ENCODE data around the gene PCSK1N. TPM values are rescaled to one million over a fixed set of nuclear protein-coding genes. Genes with fewer than 3 reads are reported as not detected.

Gene PCSK1N
- total and polyA plus RNA-seq, 9 of the 15 experiments (the other 6 are each of a cell fraction or from before 2014, with no cell fraction given), result 0.07 to 0.55 (median 0.54) TPM; not detected in 6

DNA sequence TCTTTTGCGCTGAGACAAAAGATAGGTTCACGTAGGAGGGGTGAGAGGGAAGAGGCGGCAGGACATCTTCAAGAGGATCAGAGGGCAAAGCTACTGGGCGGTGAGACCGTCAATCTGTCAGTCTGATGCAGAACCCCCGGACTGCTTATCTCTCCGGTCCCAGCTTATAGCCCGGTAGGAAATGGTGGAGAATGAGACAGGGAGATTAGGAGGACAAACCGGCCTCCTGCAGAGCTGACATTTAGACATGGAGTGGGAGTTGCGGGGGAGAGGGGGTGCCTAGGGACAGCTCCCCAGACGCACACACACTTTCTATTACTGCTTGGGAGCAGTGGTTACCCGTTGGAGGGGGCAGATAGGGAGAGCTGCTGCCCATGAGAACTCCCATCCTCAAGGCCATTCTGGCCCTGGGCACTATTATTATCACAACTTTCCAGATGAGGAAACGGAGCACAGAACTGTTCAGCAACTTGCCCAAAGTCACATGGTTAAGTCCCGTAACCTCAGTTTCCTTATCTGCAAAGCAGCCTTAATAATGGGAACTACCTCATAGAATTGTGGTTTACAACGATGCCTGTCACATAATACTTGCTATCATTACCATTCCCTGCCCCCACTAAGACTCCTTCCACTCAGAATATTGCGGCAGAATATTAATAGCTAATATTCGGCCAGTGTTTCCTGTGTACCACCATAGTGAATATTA lies 34.7 kb downstream of the PCSK1N start (continued):
- TF ChIP-seq HIVEP1 (CRISPR knock-in tag; IDR thresholded peaks at IDR 0.05), result no peak
- TF ChIP-seq, protein P1, sequence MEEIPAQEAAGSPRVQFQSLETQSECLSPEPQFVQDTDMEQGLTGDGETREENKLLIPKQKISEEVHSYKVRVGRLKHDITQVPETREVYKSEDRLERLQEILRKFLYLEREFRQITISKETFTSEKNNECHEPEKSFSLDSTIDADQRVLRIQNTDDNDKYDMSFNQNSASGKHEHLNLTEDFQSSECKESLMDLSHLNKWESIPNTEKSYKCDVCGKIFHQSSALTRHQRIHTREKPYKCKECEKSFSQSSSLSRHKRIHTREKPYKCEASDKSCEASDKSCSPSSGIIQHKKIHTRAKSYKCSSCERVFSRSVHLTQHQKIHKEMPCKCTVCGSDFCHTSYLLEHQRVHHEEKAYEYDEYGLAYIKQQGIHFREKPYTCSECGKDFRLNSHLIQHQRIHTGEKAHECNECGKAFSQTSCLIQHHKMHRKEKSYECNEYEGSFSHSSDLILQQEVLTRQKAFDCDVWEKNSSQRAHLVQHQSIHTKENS (CRISPR knock-in tag; IDR thresholded peaks at IDR 0.05), result no peak
- 0 out of 2 replicates have a peak, but pooled peaks have one; percentile 31 for TF ChIP-seq RB1 (IDR thresholded peaks at IDR 0.05; ENCODE audit: low read depth)
- peak; percentile 56; the same call in 1 of the 2 replicates for TF ChIP-seq ESRRA (IDR thresholded peaks at IDR 0.05; ENCODE audit: borderline replicate concordance, low read depth)
- TF ChIP-seq NR2C2 (CRISPR knock-in tag; IDR thresholded peaks at IDR 0.05), result no peak
- TF ChIP-seq NR2C2 (tag; IDR thresholded peaks at IDR 0.05), result peak; percentile 77
- TF ChIP-seq, protein P2, sequence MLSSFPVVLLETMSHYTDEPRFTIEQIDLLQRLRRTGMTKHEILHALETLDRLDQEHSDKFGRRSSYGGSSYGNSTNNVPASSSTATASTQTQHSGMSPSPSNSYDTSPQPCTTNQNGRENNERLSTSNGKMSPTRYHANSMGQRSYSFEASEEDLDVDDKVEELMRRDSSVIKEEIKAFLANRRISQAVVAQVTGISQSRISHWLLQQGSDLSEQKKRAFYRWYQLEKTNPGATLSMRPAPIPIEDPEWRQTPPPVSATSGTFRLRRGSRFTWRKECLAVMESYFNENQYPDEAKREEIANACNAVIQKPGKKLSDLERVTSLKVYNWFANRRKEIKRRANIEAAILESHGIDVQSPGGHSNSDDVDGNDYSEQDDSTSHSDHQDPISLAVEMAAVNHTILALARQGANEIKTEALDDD (IDR thresholded peaks at IDR 0.05), result no peak
- TF ChIP-seq EZH2 (IDR thresholded peaks at IDR 0.05; ENCODE audit: borderline replicate concordance, low read depth, low read length), result no peak
- peak; percentile 74 for TF ChIP-seq SMARCA5 (IDR thresholded peaks at IDR 0.05)
- no peak for TF ChIP-seq ZSCAN29 (IDR thresholded peaks at IDR 0.05)
- TF ChIP-seq JUND (IDR thresholded peaks at IDR 0.05; ENCODE audit: borderline replicate concordance, low read depth, low read length), result peak; percentile 76
- peak; percentile 41; the same call in 1 of the 3 replicates for TF ChIP-seq JUND (tag; IDR thresholded peaks at IDR 0.05; ENCODE audit: borderline replicate concordance, low read depth, low read length)
- no peak for TF ChIP-seq ZKSCAN3 (CRISPR knock-in tag; IDR thresholded peaks at IDR 0.05)
- TF ChIP-seq MYNN (IDR thresholded peaks at IDR 0.05), result peak; percentile 86; the same call in 1 of the 2 replicates
- no peak for TF ChIP-seq MYNN (CRISPR knock-in tag; IDR thresholded peaks at IDR 0.05)
- TF ChIP-seq, protein P3, sequence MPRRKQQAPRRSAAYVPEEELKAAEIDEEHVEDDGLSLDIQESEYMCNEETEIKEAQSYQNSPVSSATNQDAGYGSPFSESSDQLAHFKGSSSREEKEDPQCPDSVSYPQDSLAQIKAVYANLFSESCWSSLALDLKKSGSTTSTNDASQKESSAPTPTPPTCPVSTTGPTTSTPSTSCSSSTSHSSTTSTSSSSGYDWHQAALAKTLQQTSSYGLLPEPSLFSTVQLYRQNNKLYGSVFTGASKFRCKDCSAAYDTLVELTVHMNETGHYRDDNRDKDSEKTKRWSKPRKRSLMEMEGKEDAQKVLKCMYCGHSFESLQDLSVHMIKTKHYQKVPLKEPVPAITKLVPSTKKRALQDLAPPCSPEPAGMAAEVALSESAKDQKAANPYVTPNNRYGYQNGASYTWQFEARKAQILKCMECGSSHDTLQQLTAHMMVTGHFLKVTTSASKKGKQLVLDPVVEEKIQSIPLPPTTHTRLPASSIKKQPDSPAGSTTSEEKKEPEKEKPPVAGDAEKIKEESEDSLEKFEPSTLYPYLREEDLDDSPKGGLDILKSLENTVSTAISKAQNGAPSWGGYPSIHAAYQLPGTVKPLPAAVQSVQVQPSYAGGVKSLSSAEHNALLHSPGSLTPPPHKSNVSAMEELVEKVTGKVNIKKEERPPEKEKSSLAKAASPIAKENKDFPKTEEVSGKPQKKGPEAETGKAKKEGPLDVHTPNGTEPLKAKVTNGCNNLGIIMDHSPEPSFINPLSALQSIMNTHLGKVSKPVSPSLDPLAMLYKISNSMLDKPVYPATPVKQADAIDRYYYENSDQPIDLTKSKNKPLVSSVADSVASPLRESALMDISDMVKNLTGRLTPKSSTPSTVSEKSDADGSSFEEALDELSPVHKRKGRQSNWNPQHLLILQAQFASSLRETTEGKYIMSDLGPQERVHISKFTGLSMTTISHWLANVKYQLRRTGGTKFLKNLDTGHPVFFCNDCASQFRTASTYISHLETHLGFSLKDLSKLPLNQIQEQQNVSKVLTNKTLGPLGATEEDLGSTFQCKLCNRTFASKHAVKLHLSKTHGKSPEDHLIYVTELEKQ (CRISPR knock-in tag; IDR thresholded peaks at IDR 0.05), result no peak
- peak; percentile 49 for TF ChIP-seq SMAD1 (IDR thresholded peaks at IDR 0.05; ENCODE audit: low read depth, low read length, partially characterized antibody)
- TF ChIP-seq, protein P4, sequence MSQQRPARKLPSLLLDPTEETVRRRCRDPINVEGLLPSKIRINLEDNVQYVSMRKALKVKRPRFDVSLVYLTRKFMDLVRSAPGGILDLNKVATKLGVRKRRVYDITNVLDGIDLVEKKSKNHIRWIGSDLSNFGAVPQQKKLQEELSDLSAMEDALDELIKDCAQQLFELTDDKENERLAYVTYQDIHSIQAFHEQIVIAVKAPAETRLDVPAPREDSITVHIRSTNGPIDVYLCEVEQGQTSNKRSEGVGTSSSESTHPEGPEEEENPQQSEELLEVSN (IDR thresholded peaks at IDR 0.05; ENCODE audit: borderline replicate concordance in 1 of 2, extremely low read depth in 1 of 2, insufficient read depth in 1 of 2, insufficient read length in 1 of 2, low read depth in 1 of 2, low read length in 1 of 2, poor library complexity in 1 of 2, severe bottlenecking in 1 of 2), result no peak
- no peak for TF ChIP-seq SP1 (CRISPR knock-in tag; IDR thresholded peaks at IDR 0.05)
- TF ChIP-seq, protein P5, sequence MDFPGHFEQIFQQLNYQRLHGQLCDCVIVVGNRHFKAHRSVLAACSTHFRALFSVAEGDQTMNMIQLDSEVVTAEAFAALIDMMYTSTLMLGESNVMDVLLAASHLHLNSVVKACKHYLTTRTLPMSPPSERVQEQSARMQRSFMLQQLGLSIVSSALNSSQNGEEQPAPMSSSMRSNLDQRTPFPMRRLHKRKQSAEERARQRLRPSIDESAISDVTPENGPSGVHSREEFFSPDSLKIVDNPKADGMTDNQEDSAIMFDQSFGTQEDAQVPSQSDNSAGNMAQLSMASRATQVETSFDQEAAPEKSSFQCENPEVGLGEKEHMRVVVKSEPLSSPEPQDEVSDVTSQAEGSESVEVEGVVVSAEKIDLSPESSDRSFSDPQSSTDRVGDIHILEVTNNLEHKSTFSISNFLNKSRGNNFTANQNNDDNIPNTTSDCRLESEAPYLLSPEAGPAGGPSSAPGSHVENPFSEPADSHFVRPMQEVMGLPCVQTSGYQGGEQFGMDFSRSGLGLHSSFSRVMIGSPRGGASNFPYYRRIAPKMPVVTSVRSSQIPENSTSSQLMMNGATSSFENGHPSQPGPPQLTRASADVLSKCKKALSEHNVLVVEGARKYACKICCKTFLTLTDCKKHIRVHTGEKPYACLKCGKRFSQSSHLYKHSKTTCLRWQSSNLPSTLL (IDR thresholded peaks at IDR 0.05), result no peak
- peak; percentile 87 for TF ChIP-seq ZBED1 (IDR thresholded peaks at IDR 0.05)

Data from K562 (cell line).